MV-4-11 (cell line): ENCODE results near the gene KIF15.
"Not testable (repeated sequence)": the region's sequence is repeated elsewhere in the genome, so short reads cannot be mapped to it uniquely, and the experiment has no call there.

ENCODE experiments used
- DNase-seq: peaks from one replicate; lab custom pipeline; 2025; lab: John Stamatoyannopoulos, UW

KIF15 gene, protein sequence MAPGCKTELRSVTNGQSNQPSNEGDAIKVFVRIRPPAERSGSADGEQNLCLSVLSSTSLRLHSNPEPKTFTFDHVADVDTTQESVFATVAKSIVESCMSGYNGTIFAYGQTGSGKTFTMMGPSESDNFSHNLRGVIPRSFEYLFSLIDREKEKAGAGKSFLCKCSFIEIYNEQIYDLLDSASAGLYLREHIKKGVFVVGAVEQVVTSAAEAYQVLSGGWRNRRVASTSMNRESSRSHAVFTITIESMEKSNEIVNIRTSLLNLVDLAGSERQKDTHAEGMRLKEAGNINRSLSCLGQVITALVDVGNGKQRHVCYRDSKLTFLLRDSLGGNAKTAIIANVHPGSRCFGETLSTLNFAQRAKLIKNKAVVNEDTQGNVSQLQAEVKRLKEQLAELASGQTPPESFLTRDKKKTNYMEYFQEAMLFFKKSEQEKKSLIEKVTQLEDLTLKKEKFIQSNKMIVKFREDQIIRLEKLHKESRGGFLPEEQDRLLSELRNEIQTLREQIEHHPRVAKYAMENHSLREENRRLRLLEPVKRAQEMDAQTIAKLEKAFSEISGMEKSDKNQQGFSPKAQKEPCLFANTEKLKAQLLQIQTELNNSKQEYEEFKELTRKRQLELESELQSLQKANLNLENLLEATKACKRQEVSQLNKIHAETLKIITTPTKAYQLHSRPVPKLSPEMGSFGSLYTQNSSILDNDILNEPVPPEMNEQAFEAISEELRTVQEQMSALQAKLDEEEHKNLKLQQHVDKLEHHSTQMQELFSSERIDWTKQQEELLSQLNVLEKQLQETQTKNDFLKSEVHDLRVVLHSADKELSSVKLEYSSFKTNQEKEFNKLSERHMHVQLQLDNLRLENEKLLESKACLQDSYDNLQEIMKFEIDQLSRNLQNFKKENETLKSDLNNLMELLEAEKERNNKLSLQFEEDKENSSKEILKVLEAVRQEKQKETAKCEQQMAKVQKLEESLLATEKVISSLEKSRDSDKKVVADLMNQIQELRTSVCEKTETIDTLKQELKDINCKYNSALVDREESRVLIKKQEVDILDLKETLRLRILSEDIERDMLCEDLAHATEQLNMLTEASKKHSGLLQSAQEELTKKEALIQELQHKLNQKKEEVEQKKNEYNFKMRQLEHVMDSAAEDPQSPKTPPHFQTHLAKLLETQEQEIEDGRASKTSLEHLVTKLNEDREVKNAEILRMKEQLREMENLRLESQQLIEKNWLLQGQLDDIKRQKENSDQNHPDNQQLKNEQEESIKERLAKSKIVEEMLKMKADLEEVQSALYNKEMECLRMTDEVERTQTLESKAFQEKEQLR (N-terminal part only)

GRCh38 chr3:44761424-44762169 is at the start of gene KIF15, which contains the start of gene KIAA1143:
Gene KIF15, plus strand, starts transcription at chr3:44761794. Its CDS starts 72 bp downstream, at chr3:44761866.
Gene KIAA1143, minus strand, starts transcription at chr3:44761619. Its CDS starts 17 bp downstream, at chr3:44761602.
- DNase-seq: peak; percentile 96

- DNase-seq: peak; percentile 69
These were observed 49.0 kb upstream of the KIF15 start, which contains the start of gene ZNF502 for GRCh38 chr3:44712455-44713075. Gene ZNF502, plus strand, starts transcription at chr3:44712660. Its CDS starts 7,602 bp downstream, at chr3:44720262.

DNA sequence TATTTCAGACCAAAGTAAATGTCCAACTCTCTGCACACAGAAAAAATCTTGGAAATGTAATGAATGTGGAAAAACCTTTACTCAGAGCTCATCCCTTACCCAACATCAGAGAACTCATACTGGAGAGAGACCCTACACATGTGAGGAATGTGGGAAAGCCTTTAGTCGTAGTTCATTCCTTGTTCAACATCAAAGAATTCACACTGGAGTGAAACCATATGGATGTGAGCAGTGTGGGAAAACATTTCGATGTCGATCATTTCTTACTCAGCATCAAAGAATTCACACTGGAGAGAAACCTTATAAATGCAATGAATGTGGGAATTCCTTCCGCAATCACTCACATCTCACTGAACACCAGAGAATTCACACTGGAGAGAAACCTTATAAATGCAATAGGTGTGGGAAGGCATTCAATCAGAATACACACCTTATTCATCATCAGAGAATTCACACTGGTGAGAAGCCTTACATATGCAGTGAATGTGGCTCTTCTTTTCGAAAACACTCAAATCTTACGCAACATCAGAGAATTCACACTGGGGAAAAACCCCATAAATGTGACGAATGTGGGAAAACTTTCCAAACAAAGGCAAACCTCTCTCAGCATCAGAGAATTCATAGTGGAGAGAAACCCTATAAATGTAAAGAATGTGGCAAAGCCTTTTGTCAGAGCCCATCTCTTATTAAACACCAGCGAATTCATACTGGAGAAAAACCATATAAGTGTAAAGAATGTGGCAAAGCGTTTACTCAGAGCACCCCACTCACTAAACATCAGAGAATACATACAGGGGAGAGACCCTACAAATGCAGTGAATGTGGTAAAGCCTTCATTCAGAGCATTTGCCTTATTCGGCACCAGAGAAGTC is 40.1 kb upstream of the KIF15 start:
- DNase-seq: no peak

DNA sequence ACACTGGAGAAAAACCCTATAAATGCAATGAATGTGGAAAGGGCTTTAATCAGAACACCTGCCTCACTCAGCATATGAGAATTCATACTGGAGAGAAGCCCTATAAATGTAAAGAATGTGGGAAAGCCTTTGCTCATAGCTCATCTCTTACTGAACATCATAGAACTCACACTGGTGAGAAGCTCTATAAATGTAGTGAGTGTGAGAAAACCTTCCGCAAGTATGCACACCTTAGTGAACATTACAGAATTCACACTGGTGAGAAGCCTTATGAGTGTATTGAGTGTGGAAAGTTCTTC is 39.5 kb upstream of the KIF15 start:
- DNase-seq: no peak

DNA sequence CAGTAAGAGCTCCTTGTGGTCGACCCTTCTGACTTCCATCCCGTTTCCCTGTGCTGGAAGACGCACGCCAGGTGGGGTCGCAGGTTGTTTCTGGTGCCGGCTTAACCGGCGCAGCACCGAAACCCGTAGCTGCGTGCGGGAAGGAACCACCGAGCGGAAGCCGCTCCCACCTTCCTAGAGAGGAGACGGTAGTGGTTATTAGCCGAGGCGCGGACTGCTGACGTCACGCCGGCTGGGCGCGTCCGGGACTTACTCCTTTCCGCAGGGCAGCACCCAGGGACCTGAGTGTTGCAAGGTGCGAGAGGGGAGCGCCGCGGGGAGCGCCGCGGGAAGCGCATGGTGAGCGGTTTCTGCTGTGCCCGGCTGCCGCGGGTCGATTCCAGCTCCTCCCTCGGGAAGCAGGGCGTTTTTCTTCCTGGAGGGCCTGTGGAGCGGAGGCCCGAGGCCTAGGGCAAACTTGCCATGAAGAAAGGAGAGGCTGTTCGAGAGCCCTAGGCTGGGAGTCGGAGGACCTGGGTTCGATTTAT is 32.1 kb upstream of the KIF15 start, which contains the start of gene ZNF501:
ZNF501 (plus strand) TSS at position 252 of the 527 bp plus-strand sequence. CDS start 4,787 bp downstream, outside the sequence.
- DNase-seq: peak; percentile 78

DNA sequence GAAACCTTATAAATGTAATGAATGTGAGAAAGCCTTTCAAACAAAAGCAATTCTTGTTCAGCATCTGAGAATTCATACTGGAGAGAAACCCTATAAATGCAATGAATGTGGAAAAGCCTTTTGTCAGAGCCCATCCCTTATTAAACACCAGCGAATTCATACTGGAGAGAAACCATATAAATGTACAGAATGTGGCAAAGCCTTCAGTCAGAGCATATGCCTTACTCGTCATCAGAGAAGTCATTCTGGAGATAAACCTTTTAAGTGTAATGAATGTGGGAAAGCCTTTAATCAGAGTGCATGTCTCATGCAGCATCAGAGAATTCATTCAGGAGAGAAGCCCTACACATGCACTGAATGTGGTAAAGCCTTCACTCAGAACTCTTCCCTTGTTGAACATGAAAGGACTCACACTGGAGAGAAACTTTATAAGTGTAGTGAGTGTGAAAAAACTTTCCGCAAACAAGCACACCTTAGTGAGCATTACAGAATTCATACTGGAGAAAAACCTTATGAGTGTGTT is 26.9 kb upstream of the KIF15 start:
- no peak for DNase-seq

DNA sequence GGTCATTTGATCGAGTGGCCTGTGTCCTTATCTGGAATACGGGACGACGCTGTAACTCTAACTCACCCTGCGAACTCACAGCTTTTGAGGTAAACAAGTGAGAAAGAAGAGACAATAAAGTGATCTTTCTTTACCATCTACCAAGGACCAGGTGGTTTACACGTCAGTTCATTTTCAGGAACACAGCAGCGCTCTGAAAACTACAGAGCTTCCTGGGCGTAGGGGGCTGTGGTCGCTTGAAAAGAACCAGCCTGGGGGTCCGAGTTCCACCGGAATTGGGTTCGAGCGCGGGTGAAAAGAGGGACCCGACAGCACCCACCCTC is 532 bp upstream of the KIF15 start:
- no peak for DNase-seq

DNA sequence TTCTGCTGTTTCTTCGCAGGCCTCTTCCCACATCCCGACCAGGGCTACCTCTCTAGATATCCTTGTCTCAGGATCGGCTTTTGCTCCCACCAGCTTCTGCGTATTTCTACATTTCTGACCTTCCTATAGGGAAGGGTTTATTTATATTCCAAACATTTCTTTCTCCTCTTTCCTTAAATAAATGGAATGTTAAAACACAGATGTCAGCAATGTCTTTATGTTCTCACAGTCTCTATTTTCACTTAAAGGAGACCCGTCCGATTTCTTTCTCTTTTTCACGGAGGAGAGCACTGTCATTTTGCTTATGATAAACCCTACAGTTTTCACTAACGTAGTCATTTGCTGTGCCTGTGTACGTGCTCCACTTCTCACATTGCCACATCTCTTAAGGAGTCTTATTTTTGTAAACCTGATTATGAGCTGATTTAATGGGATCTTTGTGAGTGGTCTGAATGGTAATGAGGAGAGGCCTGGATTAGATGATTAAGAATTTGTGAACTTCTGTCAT is 630 bp downstream of the KIF15 start:
- DNase-seq: peak; percentile 22

- DNase-seq: no peak
These were observed 1.1 kb downstream of the KIF15 start for GRCh38 chr3:44762690-44763089.

- no peak for DNase-seq
These were observed 2.7 kb downstream of the KIF15 start for GRCh38 chr3:44764248-44764647.

GRCh38 chr3:44771424-44772098 is 10.0 kb downstream of the KIF15 start:
- no peak for DNase-seq

- no peak for DNase-seq
These were observed 10.5 kb downstream of the KIF15 start for GRCh38 chr3:44772099-44772442.

GRCh38 chr3:44782891-44783290 is 21.3 kb downstream of the KIF15 start:
- no peak for DNase-seq

DNA sequence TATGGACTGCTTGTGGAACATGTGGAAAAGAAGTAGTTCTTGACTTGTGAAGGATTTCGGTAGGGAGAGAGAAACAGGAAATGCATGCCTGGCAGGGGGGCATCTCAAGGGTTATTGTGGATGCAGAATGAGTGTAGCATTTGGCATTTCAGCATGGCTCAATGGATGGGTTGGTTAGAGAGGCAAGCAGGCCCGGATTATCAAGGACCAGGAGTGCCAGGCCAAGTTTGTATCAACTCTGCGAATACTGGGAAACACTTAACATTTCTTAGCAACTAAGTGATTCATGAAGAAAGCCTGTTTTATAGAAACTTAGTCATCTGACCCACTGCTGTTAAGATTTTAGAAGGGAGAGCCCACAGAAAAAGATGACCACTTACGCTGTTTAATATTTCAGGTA is 33.6 kb downstream of the KIF15 start:
- no peak for DNase-seq

DNA sequence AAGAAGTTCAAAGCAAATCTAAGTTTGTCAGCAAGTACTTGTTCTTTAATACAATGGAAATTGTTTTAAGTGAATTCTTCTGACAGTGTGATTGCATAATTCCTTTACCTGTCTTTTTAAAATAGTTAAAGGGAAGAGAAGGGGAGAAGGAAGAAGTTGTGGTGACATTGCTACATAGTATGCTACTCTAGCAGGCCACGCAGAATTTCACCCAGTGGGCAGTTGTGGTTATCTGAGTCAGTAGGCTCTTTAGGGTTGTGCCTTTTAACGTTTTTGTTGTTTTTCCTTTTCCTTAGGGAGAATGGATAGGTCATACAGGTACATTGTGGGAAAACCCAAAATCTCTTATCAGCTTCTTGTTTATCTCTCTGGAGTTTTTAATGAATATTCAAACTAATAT is 40.4 kb downstream of the KIF15 start:
- DNase-seq: peak; percentile 78

GRCh38 chr3:44803298-44803697 is 41.7 kb downstream of the KIF15 start:
- DNase-seq: no peak

DNA sequence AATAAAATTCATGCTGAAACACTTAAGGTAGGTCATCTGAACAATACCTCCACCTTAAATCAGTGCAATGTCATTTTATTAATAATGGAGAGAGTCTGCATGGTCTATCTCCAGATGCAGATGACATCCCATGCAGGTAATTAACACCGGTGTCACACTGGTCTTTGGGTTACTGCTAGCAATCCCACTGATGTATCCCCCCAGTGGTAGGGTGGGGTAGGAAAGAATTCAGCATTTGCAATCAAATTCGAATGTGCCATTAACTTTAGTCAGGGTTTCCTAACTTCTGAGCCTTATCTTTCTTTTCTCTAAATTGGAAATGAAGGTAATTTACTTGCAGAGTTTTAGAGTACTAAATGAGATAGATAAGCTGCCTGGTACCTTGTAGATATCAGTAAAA is 44.4 kb downstream of the KIF15 start:
- DNase-seq: no peak

DNA sequence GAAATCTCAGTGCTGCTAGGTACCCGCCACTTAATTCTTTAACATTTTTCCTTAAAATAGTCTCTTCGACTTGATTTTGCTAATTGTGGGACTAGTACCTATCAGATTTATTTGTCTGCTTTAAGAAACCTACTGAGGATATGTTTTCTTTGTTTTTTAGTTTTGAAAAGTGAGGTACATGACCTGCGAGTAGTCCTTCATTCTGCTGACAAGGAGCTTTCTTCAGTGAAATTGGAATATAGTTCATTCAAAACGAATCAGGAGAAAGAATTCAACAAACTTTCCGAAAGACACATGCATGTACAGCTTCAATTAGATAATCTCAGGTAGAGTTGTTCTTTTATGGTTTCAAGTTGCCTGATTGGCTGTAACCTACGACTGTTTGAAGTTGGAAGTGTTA is 53.2 kb downstream of the KIF15 start:
- no peak for DNase-seq

- not testable (repeated sequence) for DNase-seq
These were observed 54.7 kb downstream of the KIF15 start for GRCh38 chr3:44816334-44816733.
